ENCODE data around the gene CYTL1. TPM values are rescaled to one million over a fixed set of nuclear protein-coding genes. Genes with fewer than 3 reads are reported as not detected.

The CYTL1 gene
- total and polyA plus RNA-seq, 4 donors: 0.32 to 3.0 (median 1.6) TPM

DNA sequence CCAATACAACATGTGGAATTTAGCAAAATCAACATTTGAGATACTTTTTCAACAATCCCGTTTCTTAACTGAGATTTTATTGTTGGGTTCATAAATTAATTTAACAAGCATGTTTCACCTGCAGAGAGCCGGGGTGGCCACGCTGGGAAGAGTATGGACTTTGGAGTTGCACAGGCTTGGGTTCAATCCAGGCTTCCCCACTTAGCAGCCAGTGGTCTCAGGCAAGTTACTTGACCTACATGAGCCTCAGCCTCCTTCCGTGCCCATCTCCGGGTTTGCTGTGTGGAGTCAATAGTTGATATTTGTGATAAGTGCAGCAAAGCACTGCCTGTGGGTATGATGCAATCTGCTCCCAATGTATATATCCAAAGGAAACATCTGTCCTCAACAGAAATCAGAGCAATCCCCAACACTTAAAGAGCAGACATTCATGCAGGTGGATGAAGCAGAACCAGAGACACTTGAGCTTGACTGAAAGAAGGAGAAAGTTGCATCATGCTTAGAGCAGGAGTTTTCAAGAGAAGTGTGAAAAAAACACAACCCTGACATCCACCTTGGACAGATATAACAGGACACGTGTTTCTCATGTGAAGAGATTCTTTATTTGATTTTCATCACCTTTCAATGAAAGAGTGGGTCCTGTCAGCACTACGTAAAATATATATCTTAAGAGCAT, 5.1 kb downstream of the CYTL1 start:
- Histone ChIP-seq H3K9me3 (ENCODE audit: control insufficient read depth in 4 of 4, insufficient read depth in 3 of 4, low read length in 3 of 4) (peaks cover 0 to 2% (median 0%) of the 10 kb centered on the region in 4 donors), H3K9ac (ENCODE audit: insufficient read depth in 1 of 2, low read length in 2 of 2) (no peak overlapping the region), H3K4me1 (ENCODE audit: control insufficient read depth in 5 of 5, insufficient read depth in 5 of 5, low read length in 5 of 5) (peaks cover 0 to 7% (median 0%) of the 10 kb centered on the region in 5 donors), H3K27me3 (ENCODE audit: control insufficient read depth in 3 of 3, insufficient read depth in 3 of 3, low read length in 2 of 3) (no peaks in the 10 kb centered on the region), H3K27ac (ENCODE audit: low read depth in 1 of 2, low read length in 1 of 2) (no peak overlapping the region), H3K4me3 (no peak overlapping the region), H3K36me3 (ENCODE audit: control insufficient read depth in 4 of 4, insufficient read depth in 4 of 4, low read length in 4 of 4) (no peaks in the 10 kb centered on the region)
- DNase-seq (no peak), ATAC-seq (ENCODE audit: insufficient read depth, low FRiP score) (no peak)
- WGBS, 2 donors: 65 to 70% methylated on average over 7 of the region's 7 CpGs
- TF ChIP-seq, protein P1, sequence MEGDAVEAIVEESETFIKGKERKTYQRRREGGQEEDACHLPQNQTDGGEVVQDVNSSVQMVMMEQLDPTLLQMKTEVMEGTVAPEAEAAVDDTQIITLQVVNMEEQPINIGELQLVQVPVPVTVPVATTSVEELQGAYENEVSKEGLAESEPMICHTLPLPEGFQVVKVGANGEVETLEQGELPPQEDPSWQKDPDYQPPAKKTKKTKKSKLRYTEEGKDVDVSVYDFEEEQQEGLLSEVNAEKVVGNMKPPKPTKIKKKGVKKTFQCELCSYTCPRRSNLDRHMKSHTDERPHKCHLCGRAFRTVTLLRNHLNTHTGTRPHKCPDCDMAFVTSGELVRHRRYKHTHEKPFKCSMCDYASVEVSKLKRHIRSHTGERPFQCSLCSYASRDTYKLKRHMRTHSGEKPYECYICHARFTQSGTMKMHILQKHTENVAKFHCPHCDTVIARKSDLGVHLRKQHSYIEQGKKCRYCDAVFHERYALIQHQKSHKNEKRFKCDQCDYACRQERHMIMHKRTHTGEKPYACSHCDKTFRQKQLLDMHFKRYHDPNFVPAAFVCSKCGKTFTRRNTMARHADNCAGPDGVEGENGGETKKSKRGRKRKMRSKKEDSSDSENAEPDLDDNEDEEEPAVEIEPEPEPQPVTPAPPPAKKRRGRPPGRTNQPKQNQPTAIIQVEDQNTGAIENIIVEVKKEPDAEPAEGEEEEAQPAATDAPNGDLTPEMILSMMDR (IDR thresholded peaks at IDR 0.05; ENCODE audit: control extremely low read depth, extremely low read depth): no peak

GRCh38 chr4:5012958-5013357, 6.3 kb downstream of the CYTL1 start:
- DNase-seq (no peak), ATAC-seq (ENCODE audit: insufficient read depth, low FRiP score) (no peak)
- Histone ChIP-seq H3K27me3 (ENCODE audit: control insufficient read depth in 3 of 3, insufficient read depth in 3 of 3, low read length in 2 of 3) (no peaks in the 10 kb centered on the region), H3K4me1 (ENCODE audit: control insufficient read depth in 5 of 5, insufficient read depth in 5 of 5, low read length in 5 of 5) (no peaks in the 10 kb centered on the region), H3K36me3 (ENCODE audit: control insufficient read depth in 4 of 4, insufficient read depth in 4 of 4, low read length in 4 of 4) (no peaks in the 10 kb centered on the region), H3K4me3 (no peak overlapping the region), H3K27ac (ENCODE audit: low read depth in 1 of 2, low read length in 1 of 2) (no peak overlapping the region), H3K9ac (ENCODE audit: insufficient read depth in 1 of 2, low read length in 2 of 2) (no peak overlapping the region), H3K9me3 (ENCODE audit: control insufficient read depth in 4 of 4, insufficient read depth in 3 of 4, low read length in 3 of 4) (peaks cover 0 to 2% (median 0%) of the 10 kb centered on the region in 4 donors)
- 41 to 81% methylated on average over 2 of the region's 2 CpGs for WGBS, 2 donors
- TF ChIP-seq, protein P1 (IDR thresholded peaks at IDR 0.05; ENCODE audit: control extremely low read depth, extremely low read depth): no peak

- WGBS, 2 donors: 74 to 94% methylated on average over 5 of the region's 5 CpGs
- ATAC-seq (ENCODE audit: insufficient read depth, low FRiP score): no peak
- peaks cover 0 to 2% (median 0%) of the 10 kb centered on the region in 4 donors for H3K9me3 ChIP-seq (ENCODE audit: control insufficient read depth in 4 of 4, insufficient read depth in 3 of 4, low read length in 3 of 4)
- H3K27ac ChIP-seq (ENCODE audit: low read depth in 1 of 2, low read length in 1 of 2): no peak overlapping the region
- H3K27me3 ChIP-seq (ENCODE audit: control insufficient read depth in 3 of 3, insufficient read depth in 3 of 3, low read length in 2 of 3): no peaks in the 10 kb centered on the region
- no peak overlapping the region for H3K9ac ChIP-seq (ENCODE audit: insufficient read depth in 1 of 2, low read length in 2 of 2)
- no peaks in the 10 kb centered on the region for H3K36me3 ChIP-seq (ENCODE audit: control insufficient read depth in 4 of 4, insufficient read depth in 4 of 4, low read length in 4 of 4)
- H3K4me3 ChIP-seq: no peak overlapping the region
- no peak for DNase-seq
- no peaks in the 10 kb centered on the region for H3K4me1 ChIP-seq (ENCODE audit: control insufficient read depth in 5 of 5, insufficient read depth in 5 of 5, low read length in 5 of 5)
- TF ChIP-seq, protein P1 (IDR thresholded peaks at IDR 0.05; ENCODE audit: control extremely low read depth, extremely low read depth): no peak
Measured at GRCh38 chr4:5012244-5012898, 6.9 kb downstream of the CYTL1 start.

Measured in lung (tissue), 12 donors.